GM12872 (cell line): Measurements from ENCODE around the gene PRPF19.

Experiments used
- CTCF ChIP-seq: IDR thresholded peaks from 3 replicates; pipeline ENCODE4 v1.5.1; 2011; ENCODE audit warnings: low read depth, mild to moderate bottlenecking, low read length, moderate library complexity; ENCODE audit not compliant: insufficient read depth

The PRPF19 gene

GRCh38 chr11:60916669-60917206, 10.4 kb upstream of the PRPF19 start:
- TF ChIP-seq CTCF: no peak

- peak; percentile 51 for TF ChIP-seq CTCF
These were observed 9.0 kb upstream of the PRPF19 start for GRCh38 chr11:60915248-60915914.

GRCh38 chr11:60914633-60915247, 8.4 kb upstream of the PRPF19 start:
- no peak for TF ChIP-seq CTCF

GRCh38 chr11:60913793-60914632, 7.6 kb upstream of the PRPF19 start, which contains the start of gene TMEM109:
Gene TMEM109 (plus strand): TSS chr11:60914158. CDS start chr11:60919694, 5,536 bp downstream.
- TF ChIP-seq CTCF: no peak

GRCh38 chr11:60912851-60913528, 6.6 kb upstream of the PRPF19 start:
- no peak for TF ChIP-seq CTCF

GRCh38 chr11:60912223-60912850, 6.0 kb upstream of the PRPF19 start:
- TF ChIP-seq CTCF: no peak
